ENCODE measurements around the gene PARN. TPM values are rescaled to one million over a fixed set of nuclear protein-coding genes. Genes with fewer than 3 reads are reported as not detected.
"Not testable (repeated sequence)": the region's sequence is repeated elsewhere in the genome, so short reads cannot be mapped to it uniquely, and the experiment has no call there.

The PARN gene
- polyA plus RNA-seq, 3 donors: 10.6 to 16.6 (median 13.2) TPM

- H3K27ac ChIP-seq (ENCODE audit: low read depth, low read length): not testable (repeated sequence)
- 84 to 91% (median 88%) methylated on average over 15 of the region's 15 CpGs for WGBS, 3 donors
Observed at GRCh38 chr16:14402114-14403000, 227.7 kb downstream of the PARN start.

- WGBS, 3 donors: 44 to 54% (median 53%) methylated on average over 7 to 8 of the region's 8 CpGs
- H3K27ac ChIP-seq (ENCODE audit: low read depth, low read length): not testable (repeated sequence)
Observed at GRCh38 chr16:14401711-14402061, 228.4 kb downstream of the PARN start.

GRCh38 chr16:14400978-14401710, 228.9 kb downstream of the PARN start:
- H3K27ac ChIP-seq (ENCODE audit: low read depth, low read length): not testable (repeated sequence)
- 67 to 81% (median 72%) methylated on average over 12 of the region's 12 CpGs for WGBS, 3 donors

- no peak overlapping the region for H3K27ac ChIP-seq (ENCODE audit: low read depth, low read length)
- 88 to 93% (median 91%) methylated on average over 23 of the region's 23 CpGs for WGBS, 3 donors
Observed at GRCh38 chr16:14400285-14400977, 229.6 kb downstream of the PARN start.

- 54 to 79% (median 60%) methylated on average over 25 of the region's 25 CpGs for WGBS, 3 donors
- H3K27ac ChIP-seq (ENCODE audit: low read depth, low read length): no peak overlapping the region
Observed at GRCh38 chr16:14399378-14400284, 230.4 kb downstream of the PARN start.

- H3K27ac ChIP-seq (ENCODE audit: low read depth, low read length): no peak overlapping the region
- 84 to 91% (median 88%) methylated on average over 11 of the region's 11 CpGs for WGBS, 3 donors
Observed at GRCh38 chr16:14398014-14398717, 231.9 kb downstream of the PARN start.

GRCh38 chr16:14395710-14396304, 234.3 kb downstream of the PARN start:
- H3K27ac ChIP-seq (ENCODE audit: low read depth, low read length): not testable (repeated sequence)
- WGBS, 3 donors: 47 to 82% (median 72%) methylated on average over 10 of the region's 10 CpGs

- H3K27ac ChIP-seq (ENCODE audit: low read depth, low read length): no peak overlapping the region
- 87 to 92% (median 89%) methylated on average over 3 of the region's 3 CpGs for WGBS, 3 donors
Observed at GRCh38 chr16:14394834-14395233, 235.2 kb downstream of the PARN start.

- no peak overlapping the region for H3K27ac ChIP-seq (ENCODE audit: low read depth, low read length)
- 82 to 89% (median 88%) methylated on average over 6 of the region's 6 CpGs for WGBS, 3 donors
Observed at GRCh38 chr16:14392960-14393359, 237.1 kb downstream of the PARN start.

- no peak overlapping the region for H3K27ac ChIP-seq (ENCODE audit: low read depth, low read length)
- WGBS, 3 donors: 85 to 100% (median 100%) methylated on average over 1 of the region's 1 CpG
Observed at GRCh38 chr16:14389359-14389758, 240.7 kb downstream of the PARN start.

GRCh38 chr16:14388243-14388642, 241.8 kb downstream of the PARN start:
- no peak overlapping the region for H3K27ac ChIP-seq (ENCODE audit: low read depth, low read length)
- WGBS, 3 donors: 82 to 85% (median 84%) methylated on average over 7 of the region's 7 CpGs

GRCh38 chr16:14386115-14386514, 243.9 kb downstream of the PARN start:
- WGBS, 3 donors: 80 to 85% (median 85%) methylated on average over 3 of the region's 3 CpGs

More at GRCh38 chr16:14386115-14386514, 243.9 kb downstream of the PARN start:
- H3K27ac ChIP-seq (ENCODE audit: low read depth, low read length): no peak overlapping the region

Other genes starting within 250 kb of the PARN start
- 10 to 100 TPM; 33.6 to 47.2 (median 45.0) TPM for gene BFAR, start 2.7 kb upstream of the PARN start, polyA plus RNA-seq
- gene PLA2G10, start 64.0 kb upstream of the PARN start, polyA plus RNA-seq: 1 to 10 TPM in 2 of 3 donors, not detected in 1; 1.0 to 5.0 TPM
- 1 to 10 TPM in 2 of 3 donors, under 1 TPM in 1; 0.32 to 3.1 (median 2.6) TPM for gene NPIPA3, start 73.2 kb upstream of the PARN start, polyA plus RNA-seq
- gene NPIPA2, start 112.3 kb upstream of the PARN start, polyA plus RNA-seq: 1 to 10 TPM in 2 of 3 donors, under 1 TPM in 1; 0.52 to 1.8 (median 1.4) TPM
- 10 to 100 TPM; 16.4 to 89.0 (median 28.7) TPM for gene NOMO1, start 203.5 kb upstream of the PARN start, polyA plus RNA-seq